ENCODE data around the gene DNAH11.

Gene DNAH11

DNA sequence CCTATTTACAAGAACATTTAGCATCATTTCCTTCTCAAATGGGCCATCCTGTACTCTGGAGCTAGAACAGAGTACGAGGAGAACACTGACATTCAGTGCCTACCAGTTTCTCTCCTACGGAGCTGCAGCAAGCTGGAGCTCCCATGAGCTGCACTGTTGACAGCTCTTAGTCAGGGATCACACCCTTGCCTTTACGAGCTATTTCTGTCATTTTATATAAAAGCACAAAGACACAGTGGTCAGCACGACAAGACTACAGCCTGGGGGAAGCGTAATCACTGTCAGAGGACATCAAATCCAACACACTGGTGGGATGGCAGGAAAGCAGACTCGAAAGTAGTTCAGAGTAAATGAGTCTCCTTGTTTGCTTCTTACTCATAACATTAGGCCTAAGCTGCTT is 400.1 kb downstream of the DNAH11 start:
- DNase-seq, result no peak

DNA sequence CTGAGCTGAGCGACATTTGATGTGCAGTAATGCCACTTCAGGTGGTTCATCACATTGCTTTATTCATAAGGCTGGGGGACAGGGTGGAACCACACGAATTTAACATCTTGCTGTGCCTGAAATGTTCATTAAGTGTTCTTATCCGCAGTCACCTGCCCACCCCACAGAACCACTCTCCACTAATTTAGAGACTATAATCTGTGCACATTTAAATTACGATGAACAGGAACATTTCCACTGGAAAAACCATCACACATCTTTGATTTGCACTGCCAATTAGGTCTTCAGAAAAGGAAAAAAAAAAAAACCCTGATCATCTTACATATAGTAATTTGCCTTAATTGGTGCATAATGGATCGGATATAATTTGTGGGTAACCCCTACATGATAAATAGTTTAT is 400.6 kb downstream of the DNAH11 start:
- DNase-seq, result no peak

DNA sequence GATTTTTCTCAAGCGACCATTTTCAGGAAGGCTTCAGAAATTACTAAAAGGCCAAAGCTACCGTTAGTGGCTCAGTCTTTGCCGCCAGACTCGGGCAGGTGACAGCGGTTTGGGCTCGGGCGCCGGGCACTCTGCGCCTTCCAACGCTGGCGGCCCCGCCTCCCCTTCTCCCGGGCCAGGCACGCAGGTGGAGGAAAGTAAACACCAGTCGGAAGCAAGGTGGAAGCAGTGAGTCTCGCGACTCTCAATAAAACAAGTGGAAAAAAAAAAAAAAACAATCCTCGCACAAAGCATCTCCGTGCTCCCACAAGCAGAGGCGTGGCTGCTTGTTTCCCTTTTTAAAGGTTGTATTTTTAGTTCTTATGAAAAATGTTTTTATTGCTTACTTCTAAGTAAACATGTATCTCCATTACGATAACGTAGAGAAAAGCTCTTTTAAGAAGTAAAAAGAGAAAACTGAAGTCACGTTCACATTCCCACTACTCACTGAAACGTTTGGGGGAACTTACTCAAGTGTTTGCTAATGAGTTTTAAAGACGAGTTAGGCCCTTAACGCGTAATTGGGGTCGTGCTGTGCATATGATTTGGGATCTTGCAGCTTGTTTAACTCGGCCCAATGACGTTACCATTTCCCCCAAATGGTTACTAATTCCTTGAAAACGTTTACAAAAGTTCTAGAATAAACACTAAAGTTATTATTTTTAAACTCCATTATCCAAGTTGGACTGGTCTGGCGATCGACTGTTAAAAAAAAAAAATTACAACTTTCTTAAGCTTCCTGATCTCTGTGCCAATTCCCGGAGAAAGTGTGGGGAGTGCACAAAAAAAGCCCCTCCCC is 402.0 kb downstream of the DNAH11 start:
- peak; percentile 64 for DNase-seq

DNA sequence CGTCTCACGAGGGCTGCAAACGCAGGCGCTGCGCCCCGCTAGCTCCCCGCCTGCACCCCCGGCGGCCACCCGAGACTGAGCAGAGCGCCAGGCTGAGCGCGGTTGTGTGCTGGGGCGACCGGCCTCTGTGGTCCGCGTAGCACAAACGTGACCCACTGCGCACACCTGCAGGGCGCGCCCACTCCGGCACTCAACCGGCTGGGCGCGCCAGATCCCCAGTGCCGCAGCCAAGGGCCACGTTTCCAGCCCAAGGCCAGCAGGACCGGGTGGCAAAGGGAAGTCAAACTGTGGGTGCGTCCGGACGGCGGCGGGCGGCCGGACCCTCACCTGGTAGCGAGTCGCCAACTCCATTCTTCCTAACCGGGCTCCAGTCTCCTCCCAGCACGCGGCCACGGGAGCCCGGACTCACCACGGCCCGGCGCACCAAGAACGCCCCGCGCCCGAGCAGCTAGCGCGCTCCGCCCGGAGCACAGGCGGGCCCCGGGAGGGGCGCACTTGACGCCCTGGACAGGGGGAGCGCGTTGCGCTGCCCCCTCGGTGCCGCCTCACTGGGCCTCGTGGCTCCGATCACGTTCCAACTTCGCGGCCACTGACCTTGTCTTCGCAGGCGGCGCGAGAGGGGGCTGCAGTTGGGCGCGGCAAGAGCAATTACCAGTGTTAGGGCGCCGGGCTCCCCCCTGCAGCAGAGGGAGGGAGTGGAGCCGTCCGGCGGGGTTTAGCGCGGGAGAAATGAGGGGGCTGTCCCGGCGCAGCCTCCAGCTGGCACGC is 402.8 kb downstream of the DNAH11 start, which contains the start of gene CDCA7L:
Gene CDCA7L, minus strand, starts transcription at position 446 of the 768 bp plus-strand sequence. Its CDS starts 95 bp downstream, at position 351.
- peak; percentile 73 for DNase-seq

DNA sequence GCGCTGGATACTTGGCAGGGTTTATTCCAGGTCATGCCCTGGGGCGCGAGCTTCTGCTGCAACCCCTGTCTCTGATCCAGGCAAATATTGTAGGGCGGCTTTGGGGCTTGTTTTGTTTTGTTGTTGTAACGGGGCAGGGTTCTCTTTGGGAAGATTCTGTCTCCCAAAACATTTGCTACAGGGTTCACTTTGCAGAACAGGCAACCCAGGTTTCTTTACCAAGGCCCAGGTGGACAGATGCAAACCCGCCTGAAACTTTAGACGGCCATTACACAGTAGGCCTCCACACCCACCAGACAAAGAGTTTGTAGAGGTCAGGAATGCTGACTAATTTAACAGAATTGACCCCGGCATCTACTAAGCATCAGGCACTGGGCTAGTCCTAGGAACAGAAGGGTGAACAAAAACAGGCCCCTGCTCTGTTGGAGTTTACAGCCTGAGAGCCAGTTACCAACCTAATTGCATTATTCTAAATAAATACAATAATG is 403.4 kb downstream of the DNAH11 start:
- no peak for DNase-seq

DNA sequence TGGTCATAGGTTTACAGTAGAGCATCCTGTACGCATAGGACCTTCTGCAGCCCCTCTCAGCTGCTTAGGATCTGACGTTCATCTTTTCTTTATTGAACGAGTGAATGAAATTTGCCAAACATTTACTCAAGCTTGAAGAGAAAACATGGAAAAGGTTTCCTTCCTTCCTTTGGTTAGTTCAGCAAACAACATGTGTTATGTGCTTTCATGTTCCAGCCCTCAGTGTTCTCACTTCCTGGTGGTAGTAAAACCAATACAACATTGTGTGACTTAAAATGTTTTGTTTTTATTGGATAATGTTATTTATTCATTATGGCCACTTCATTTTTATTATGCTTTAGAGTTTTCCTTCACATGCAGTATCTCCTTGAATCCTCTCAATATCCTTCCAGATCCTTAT is 404.2 kb downstream of the DNAH11 start:
- DNase-seq, result no peak

DNA sequence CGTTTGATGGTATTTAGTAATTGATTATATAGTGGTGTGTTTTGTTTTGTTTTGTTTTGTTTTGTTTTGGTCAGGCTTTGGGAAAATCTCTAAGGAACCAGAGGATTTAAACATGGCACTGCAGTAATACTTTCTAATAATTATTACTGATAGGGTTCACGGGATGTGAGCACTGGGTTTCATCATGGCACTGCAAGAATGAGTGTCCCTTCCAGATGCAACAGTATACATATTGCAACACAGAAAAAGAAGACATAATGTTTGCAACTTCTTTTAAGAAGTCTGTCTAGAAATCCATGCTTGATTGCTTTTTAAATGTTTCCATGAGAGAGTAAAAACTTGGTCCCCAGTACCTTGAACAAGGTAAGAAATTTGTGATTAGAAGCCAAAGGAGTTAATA is 405.1 kb downstream of the DNAH11 start:
- DNase-seq, result no peak

DNA sequence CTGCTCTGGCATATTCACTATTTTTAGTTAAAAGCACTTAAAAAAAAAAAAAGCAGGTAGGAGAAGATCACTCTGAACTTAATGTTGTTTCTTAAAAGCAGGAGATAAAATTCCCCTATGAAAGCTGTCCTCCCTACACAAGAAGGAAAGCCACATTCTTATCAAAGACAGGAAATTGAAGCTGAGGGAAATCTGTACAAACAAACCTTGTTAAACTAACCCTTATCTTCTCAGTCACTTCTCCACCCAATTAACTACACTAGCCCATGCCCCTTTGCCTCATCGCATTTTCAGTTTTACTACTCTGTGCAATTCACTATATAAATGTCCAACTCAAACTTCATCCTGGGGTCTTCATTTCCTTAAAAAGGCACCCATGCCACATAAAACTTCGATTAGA is 405.5 kb downstream of the DNAH11 start:
- no peak for DNase-seq

DNA sequence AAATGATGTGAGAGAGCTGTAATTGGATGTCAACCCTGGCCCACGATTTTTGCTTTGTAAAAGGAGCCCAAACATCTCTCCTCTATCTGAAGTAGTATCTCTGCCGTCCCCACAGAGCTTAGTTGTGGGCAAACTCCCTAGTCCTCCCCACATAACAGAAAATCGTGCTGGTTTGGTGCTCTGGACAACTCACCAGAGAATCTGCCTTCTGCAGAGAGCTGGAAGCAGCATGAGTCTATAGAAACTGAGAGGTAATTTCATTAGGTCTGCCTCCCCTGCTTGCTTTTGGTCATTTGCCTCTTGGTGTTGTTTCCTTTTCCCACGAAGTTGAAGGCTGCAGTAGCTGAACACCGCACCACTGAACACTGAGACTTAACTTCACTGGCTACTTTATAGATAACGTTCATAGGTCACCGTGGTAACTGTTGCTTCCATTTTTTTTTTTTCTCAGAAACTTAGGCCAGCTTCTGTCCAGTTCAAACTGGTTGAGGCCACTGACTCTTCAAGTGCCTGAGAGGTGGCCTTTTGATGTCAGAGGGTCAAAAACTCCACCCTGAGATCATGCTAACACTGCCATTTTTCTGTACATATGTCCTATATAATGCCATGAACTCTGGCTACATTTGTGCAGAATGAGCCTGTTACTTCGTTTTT is 406.2 kb downstream of the DNAH11 start:
- DNase-seq, result no peak

All from COR-L47 (cell line).